Measurements from ENCODE around the gene WNK2. TPM values are rescaled to one million over a fixed set of nuclear protein-coding genes. Genes with fewer than 3 reads are reported as not detected.

WNK2 gene
- total and polyA plus RNA-seq, 2 of the 4 experiments (the other 2 are of a cell fraction), result not detected

- Histone ChIP-seq H2BK5ac (ENCODE audit: low read depth, low read length, poor library complexity, severe bottlenecking) (no peak overlapping the region), H2AFZ (replicated peaks; ENCODE audit: low read length, poor library complexity) (no peak overlapping the region), H3K14ac (replicated peaks; ENCODE audit: low read depth, low read length) (no peak overlapping the region), H3K36me3 (ENCODE audit: control insufficient read depth, insufficient read depth, low read length) (no peaks in the 10 kb centered on the region), H2BK20ac (ENCODE audit: low read depth, low read length) (no peak overlapping the region), H3K4me3 (ENCODE audit: insufficient read depth, low read depth, low read length) (no peak overlapping the region), H4K5ac (ENCODE audit: low read depth, low read length) (no peak overlapping the region), H2AK5ac (ENCODE audit: low read depth, low read length) (no peak overlapping the region), H2BK120ac (ENCODE audit: low read depth, low read length) (no peak overlapping the region), H2BK15ac (ENCODE audit: low read depth, low read length) (no peak overlapping the region), H3K23ac (ENCODE audit: low read depth, low read length) (no peak overlapping the region), H4K8ac (ENCODE audit: low read depth in 2 of 2, low read length in 2 of 2) (no peak overlapping the region), H3K4me2 (ENCODE audit: low read depth, low read length) (no peak overlapping the region), H4K91ac (ENCODE audit: insufficient read depth, low read depth, low read length) (no peak overlapping the region), H3K27me3 (ENCODE audit: control insufficient read depth, insufficient read depth, low read length) (no peaks in the 10 kb centered on the region), H3K79me1 (ENCODE audit: low read depth in 1 of 2, low read length in 2 of 2) (no peaks in the 10 kb centered on the region; a peak in 1 of 4 replicates), H3K27ac (ENCODE audit: insufficient read depth, low read length) (no peak overlapping the region), H3K9ac (ENCODE audit: low read depth, low read length) (no peak overlapping the region), H3K18ac (ENCODE audit: low read depth, low read length) (no peak overlapping the region), H3K56ac (ENCODE audit: extremely low read depth, insufficient read depth, low read length) (no peak overlapping the region), H3K4me1 (ENCODE audit: control insufficient read depth, insufficient read depth, low read length) (no peaks in the 10 kb centered on the region), H3K9me3 (ENCODE audit: control insufficient read depth, insufficient read depth, low read length) (no peaks in the 10 kb centered on the region), H3K9me1 (ENCODE audit: insufficient read depth, low read length) (no peaks in the 10 kb centered on the region), H4K20me1 (ENCODE audit: insufficient read depth, low read length) (no peaks in the 10 kb centered on the region), H3K4ac (ENCODE audit: low read depth, low read length) (no peak overlapping the region), H2AK9ac (replicated peaks; ENCODE audit: low read depth, low read length, poor library complexity) (peak overlapping the region; percentile 26)
- ChIA-PET CTCF (interaction anchor here (0.5 to 1.3 kb wide), 3 partner anchors 12 to 412 kb away, joined by 3 to 5 read pairs (median 4); no protein-coding TSS in a partner anchor), POLR2A (ENCODE audit: unreplicated experiment) (no interaction called here)
- ATAC-seq (ENCODE audit: low read depth), result peak; percentile 57
- no TSS peak for BruUV-seq (replicated peaks)
- no peak for DNase-seq
- intact Hi-C loops (cut with micrococcal nuclease), result loop anchor here (5.0 kb wide), 1 partner anchor 47 kb away; no protein-coding TSS in a partner anchor
- dilution Hi-C loops (cut with HindIII; ENCODE audit: low sequenced_read_pairs, unreplicated experiment), result no loop called here
- WGBS, 2 experiments (ENCODE audit: extremely low coverage in 2 of 2, insufficient read length in 1 of 2), result 72% methylated on average over 6 of the region's 14 CpGs; no CpG with 5 or more reads in 1 of the 2 experiments
- TF ChIP-seq RAD21 (IDR thresholded peaks at IDR 0.05; ENCODE audit: low read length) (peak; percentile 32; the same call in 1 of the 2 replicates), FOS (IDR thresholded peaks at IDR 0.05; ENCODE audit: low read depth, low read length) (no peak), NFE2L2 (IDR thresholded peaks at IDR 0.05; ENCODE audit: low read depth, low read length) (no peak), CTCF (conservative IDR thresholded peaks at IDR 0.05; ENCODE audit: low read depth, low read length) (peak; percentile 44), SMC3 (IDR thresholded peaks at IDR 0.05; ENCODE audit: low read depth, low read length) (peak; percentile 8; the same call in 1 of the 2 replicates), CEBPB (IDR thresholded peaks at IDR 0.05; ENCODE audit: low read depth, low read length) (no peak), BHLHE40 (IDR thresholded peaks at IDR 0.05; ENCODE audit: low read depth, low read length) (no peak), MXI1 (IDR thresholded peaks at IDR 0.05; ENCODE audit: borderline replicate concordance, low read depth, low read length) (no peak), ELK1 (IDR thresholded peaks at IDR 0.05; ENCODE audit: borderline replicate concordance, low read depth, low read length) (no peak), POLR2A (IDR thresholded peaks at IDR 0.05; ENCODE audit: low read depth, low read length) (no peak), CHD1 (IDR thresholded peaks at IDR 0.05; ENCODE audit: low read depth, low read length) (no peak), MAZ (IDR thresholded peaks at IDR 0.05; ENCODE audit: borderline replicate concordance, low read depth, low read length) (no peak), RCOR1 (IDR thresholded peaks at IDR 0.05; ENCODE audit: insufficient replicate concordance, low read length) (no peak), RFX5 (IDR thresholded peaks at IDR 0.05; ENCODE audit: low read depth, low read length) (no peak), USF2 (IDR thresholded peaks at IDR 0.05; ENCODE audit: low read depth, low read length) (no peak), MAFK (IDR thresholded peaks at IDR 0.05; ENCODE audit: low read depth, low read length) (no peak)
- in situ Hi-C loops (cut with MboI; ENCODE audit: low sequenced_read_pairs), result loop anchor here (25.0 kb wide), 1 partner anchor 808 kb away; the partner anchor contains the start of gene BARX1
These were observed 29.5 kb upstream of the WNK2 start for GRCh38 chr9:93154293-93154903.

Data from IMR-90 (cell line).